ENCODE results near the gene ANKS3.

The ANKS3 gene

GRCh38 chr16:4679850-4680636 is 54.0 kb downstream of the ANKS3 start:
- no peak for TF ChIP-seq CTCF (IDR thresholded peaks at IDR 0.05; ENCODE audit: insufficient read depth, low read depth, low read length, missing control alignments)
- no peak for DNase-seq (ENCODE audit: low read depth)

GRCh38 chr16:4679156-4679849 is 54.8 kb downstream of the ANKS3 start:
- DNase-seq (ENCODE audit: low read depth), result no peak
- H3K4me3 ChIP-seq (ENCODE audit: low read depth, low read length), result no peak overlapping the region
- TF ChIP-seq CTCF (IDR thresholded peaks at IDR 0.05; ENCODE audit: insufficient read depth, low read depth, low read length, missing control alignments), result no peak

More at GRCh38 chr16:4679850-4680636, 54.0 kb downstream of the ANKS3 start:
- no peak overlapping the region for H3K4me3 ChIP-seq (ENCODE audit: low read depth, low read length)

- no peak for TF ChIP-seq CTCF (IDR thresholded peaks at IDR 0.05; ENCODE audit: insufficient read depth, low read depth, low read length, missing control alignments)
Measured at GRCh38 chr16:4678596-4678995, 55.5 kb downstream of the ANKS3 start.

GRCh38 chr16:4677994-4678393 is 56.1 kb downstream of the ANKS3 start:
- no peak overlapping the region for H3K4me3 ChIP-seq (ENCODE audit: low read depth, low read length)
- no peak for DNase-seq (ENCODE audit: low read depth)
- TF ChIP-seq CTCF (IDR thresholded peaks at IDR 0.05; ENCODE audit: insufficient read depth, low read depth, low read length, missing control alignments), result no peak

More at GRCh38 chr16:4678596-4678995, 55.5 kb downstream of the ANKS3 start:
- DNase-seq (ENCODE audit: low read depth), result no peak
- no peak overlapping the region for H3K4me3 ChIP-seq (ENCODE audit: low read depth, low read length)

GRCh38 chr16:4677390-4677789 is 56.7 kb downstream of the ANKS3 start:
- no peak for TF ChIP-seq CTCF (IDR thresholded peaks at IDR 0.05; ENCODE audit: insufficient read depth, low read depth, low read length, missing control alignments)
- DNase-seq (ENCODE audit: low read depth), result no peak
- H3K4me3 ChIP-seq (ENCODE audit: low read depth, low read length), result no peak overlapping the region

GRCh38 chr16:4676831-4677230 is 57.2 kb downstream of the ANKS3 start:
- H3K4me3 ChIP-seq (ENCODE audit: low read depth, low read length), result no peak overlapping the region

More at GRCh38 chr16:4676831-4677230, 57.2 kb downstream of the ANKS3 start:
- no peak for DNase-seq (ENCODE audit: low read depth)
- TF ChIP-seq CTCF (IDR thresholded peaks at IDR 0.05; ENCODE audit: insufficient read depth, low read depth, low read length, missing control alignments), result no peak
